Psoas muscle (tissue), 8 donors: ENCODE results near the gene CLTA. TPM values are rescaled to one million over a fixed set of nuclear protein-coding genes. Genes with fewer than 3 reads are reported as not detected.
"Not testable (repeated sequence)": the region's sequence is repeated elsewhere in the genome, so short reads cannot be mapped to it uniquely, and the experiment has no call there.

Experiments used
- ATAC-seq, 4 donors: fragments of 200-7000 bp; cut with Tn5 transposase; one replicate each; pipeline ENCODE4 v1.9.1; 2020; ENCODE audit warnings: moderate library complexity in 3 of 4, mild to moderate bottlenecking in 2 of 4
- DNase-seq, 2 donors: peaks; one replicate each; pipeline ENCODE4 v3.0.0-alpha.2; 2020
- H3K27ac ChIP-seq: fragments of 200-600 bp; one replicate; pipeline ENCODE4 v1.8.0; 2022
- H3K27me3 ChIP-seq, 3 donors: fragments of 200-600 bp in 1 of 3; one replicate each; pipeline versions ENCODE4 v1.6.1 to v1.8.0; 2013 to 2022; ENCODE audit warnings: low read length in 2 of 3, mild to moderate bottlenecking in 2 of 3, moderate library complexity in 1 of 3; ENCODE audit not compliant: insufficient read depth in 3 of 3
- H3K36me3 ChIP-seq, 2 donors: fragments of 200-600 bp in 1 of 2; one replicate each; pipeline versions ENCODE4 v1.6.1 to v1.8.0; 2013 to 2022; ENCODE audit warnings: low read depth in 1 of 2, mild to moderate bottlenecking in 1 of 2, moderate library complexity in 1 of 2; ENCODE audit not compliant: insufficient read depth in 1 of 2
- H3K4me1 ChIP-seq: fragments of 200-600 bp; one replicate; pipeline ENCODE4 v1.8.0; 2022
- H3K4me3 ChIP-seq: fragments of 200-600 bp; one replicate; pipeline ENCODE4 v1.8.0; 2022; ENCODE audit warnings: mild to moderate bottlenecking
- H3K9me3 ChIP-seq: fragments of 200-600 bp; one replicate; pipeline ENCODE4 v1.8.0; 2022
- CTCF ChIP-seq: fragments of 200-600 bp; IDR thresholded peaks from one replicate; pipeline ENCODE4 v1.8.0; 2022; ENCODE audit warnings: antibody characterized with exemption
- WGBS, 3 donors: extraction: QIAGEN DNeasy Blood & Tissue Kit; methylation state at CpG; one replicate each; pipeline versions ENCODE4 v1.1.6 to v1.1.7; 2013; 5-methylcytosine and 5-hydroxymethylcytosine counted together
- intact Hi-C, 2 donors: fragments of 100-400 bp; cut with DNase I; formaldehyde crosslinking; loops; one replicate each; pipeline versions ENCODE4 v1.11.0 to v1.14.2; 2022
- polyA plus RNA-seq, 3 donors: library from polyadenylated mRNA; stranded (reverse); fragments of 200-250 nt; gene quantifications; one replicate each; pipeline ENCODE4 v1.2.3, GENCODE V29; 2013
- total RNA-seq, 4 donors: library from RNA; stranded (reverse); fragmentation: NEBNext Ultra II Directional in 2 of 4; extraction: Animal tissue kit (Norgen Biotek cat#: 25700) in 2 of 4; gene quantifications; one replicate each; pipeline versions ENCODE4 v1.2.1 to v1.2.4, GENCODE V29; 2021 to 2023
- donor health status: healthy with polysubstance abuse.
- donor health status: DM: no; HTN: no; CAD: no; lungs with moderate emphysema.
- donor health status: Bipolar disorder and iron deficiency.
- donor health status: healthy.
- donor health status: DM: yes; HTN: yes; CAD: no.
- donor health status: DM: no; HTN: no; CAD: no.
- donor health status: DM: no; HTN: no; CAD: no.
- donor health status: DM: yes; HTN: yes; CAD: no.

Gene CLTA
- total and polyA plus RNA-seq, 7 donors, result 52.1 to 125 (median 58.3) TPM

GRCh38 chr9:36156116-36156515 is 34.6 kb upstream of the CLTA start:
- Histone ChIP-seq H3K4me1 (no peaks in the 10 kb centered on the region), H3K27ac (no peak overlapping the region), H3K9me3 (peaks cover 4% of the 10 kb centered on the region), H3K27me3 (no peaks in the 10 kb centered on the region), H3K4me3 (no peak overlapping the region), H3K36me3 (no peaks in the 10 kb centered on the region)
- 90 to 98% (median 98%) methylated on average over 6 of the region's 6 CpGs for whole genome bisulfite sequencing, 3 donors
- DNase-seq, result no peak
- ATAC-seq, result no peak
- intact Hi-C loops, result no loop called here
- no peak for TF ChIP-seq CTCF

- WGBS, 3 donors, result 44 to 68% (median 49%) methylated on average over 2 of the region's 2 CpGs
- ATAC-seq (peak in 1 of 4 donors; percentile 44), DNase-seq (no peak)
- H3K27ac ChIP-seq, result peak overlapping the region; percentile 53
- intact Hi-C loops, result no loop called here
- no peaks in the 10 kb centered on the region for H3K4me1 ChIP-seq
- H3K4me3 ChIP-seq, result no peak overlapping the region
- TF ChIP-seq CTCF, result no peak
- peaks cover 4% of the 10 kb centered on the region for H3K9me3 ChIP-seq
- H3K27me3 ChIP-seq, result peaks cover 0 to under 1% (median 0%) of the 10 kb centered on the region in 3 donors
- H3K36me3 ChIP-seq, result no peaks in the 10 kb centered on the region
These were observed 32.6 kb upstream of the CLTA start for GRCh38 chr9:36158122-36158521.

- DNase-seq (no peak), ATAC-seq (peak in 1 of 4 donors; percentile 34)
- Histone ChIP-seq H3K4me1 (peaks cover 2% of the 10 kb centered on the region), H3K9me3 (peaks cover 4% of the 10 kb centered on the region), H3K36me3 (no peaks in the 10 kb centered on the region), H3K27ac (peak overlapping the region; percentile 53), H3K27me3 (peaks cover 0 to 8% (median 0%) of the 10 kb centered on the region in 3 donors), H3K4me3 (no peak overlapping the region)
- TF ChIP-seq CTCF, result no peak
- intact Hi-C loops, result no loop called here
- 52 to 66% (median 59%) methylated on average over 7 of the region's 7 CpGs for WGBS, 3 donors
These were observed 31.8 kb upstream of the CLTA start for GRCh38 chr9:36158917-36159316.

- DNase-seq, H3K27ac ChIP-seq, H3K36me3 ChIP-seq, H3K4me3 ChIP-seq, H3K9me3 ChIP-seq, ATAC-seq, H3K4me1 ChIP-seq, intact Hi-C loops, H3K27me3 ChIP-seq: not testable (repeated sequence)
- 81 to 86% (median 84%) methylated on average over 4 of the region's 4 CpGs for WGBS, 3 donors
These were observed 31.2 kb upstream of the CLTA start for GRCh38 chr9:36159509-36159908.

GRCh38 chr9:36160126-36160525 is 30.6 kb upstream of the CLTA start:
- not testable (repeated sequence) for H3K4me3 ChIP-seq, H3K36me3 ChIP-seq, DNase-seq, H3K4me1 ChIP-seq, H3K9me3 ChIP-seq, ATAC-seq, H3K27ac ChIP-seq, H3K27me3 ChIP-seq
- 69 to 92% (median 72%) methylated on average over 11 of the region's 11 CpGs for WGBS, 3 donors
- intact Hi-C loops, result loop anchor here in 1 of 2 donors (5.0 kb wide), 1 partner anchor 58 kb away; no protein-coding TSS in a partner anchor

GRCh38 chr9:36161187-36161586 is 29.5 kb upstream of the CLTA start:
- Histone ChIP-seq H3K27ac (peak overlapping the region; percentile 23), H3K4me3 (no peak overlapping the region), H3K27me3 (peaks cover 0 to 14% (median 0%) of the 10 kb centered on the region in 3 donors), H3K4me1 (peaks cover 3% of the 10 kb centered on the region), H3K36me3 (no peaks in the 10 kb centered on the region), H3K9me3 (peaks cover 4% of the 10 kb centered on the region)
- DNase-seq (no peak), ATAC-seq (peak in 1 of 4 donors; percentile 29)
- WGBS, 3 donors, result 61 to 92% (median 76%) methylated on average over 2 of the region's 2 CpGs
- intact Hi-C loops, result loop anchor here in 1 of 2 donors (5.0 kb wide), 1 partner anchor 59 kb away; no protein-coding TSS in a partner anchor
- TF ChIP-seq CTCF, result no peak
